Measurements from ENCODE around the gene SP2. TPM values are rescaled to one million over a fixed set of nuclear protein-coding genes. Genes with fewer than 3 reads are reported as not detected.

The SP2 gene
- total and polyA plus RNA-seq, 2 donors from 2014 or later: 9.0 to 23.6 TPM

GRCh38 chr17:47973541-47973940 is 77.5 kb downstream of the SP2 start:
- DNase-seq: peak in 1 of 5 donors; percentile 22
- no peaks in the 10 kb centered on the region for H3K9me3 ChIP-seq (ENCODE audit: control insufficient read depth in 2 of 3, insufficient read depth in 1 of 3, low read length in 3 of 3)
- FAIRE-seq: no peak
- intact Hi-C loops (cut with DNase I): no loop called here
- TF ChIP-seq CTCF (IDR thresholded peaks at IDR 0.05; ENCODE audit: borderline replicate concordance, extremely low read depth, insufficient read depth): no peak
- H3K27ac ChIP-seq (ENCODE audit: low read depth in 2 of 2, low read length in 2 of 2): no peak overlapping the region
- no peak overlapping the region for H3K9ac ChIP-seq (ENCODE audit: low read length in 3 of 3)
- no peak overlapping the region for H3K4me3 ChIP-seq (ENCODE audit: low read length in 3 of 3)
- peaks cover 4 to 23% (median 18%) of the 10 kb centered on the region in 3 donors for H3K36me3 ChIP-seq (ENCODE audit: control insufficient read depth in 2 of 3, insufficient read depth in 3 of 3, low read length in 3 of 3)
- peaks cover 0 to 10% (median 5%) of the 10 kb centered on the region in 3 donors for H3K4me1 ChIP-seq (ENCODE audit: control insufficient read depth in 2 of 3, insufficient read depth in 2 of 3, low read depth in 1 of 3, low read length in 3 of 3)
- no peaks in the 10 kb centered on the region for H3K27me3 ChIP-seq (ENCODE audit: control insufficient read depth, insufficient read depth, low read length)

- Histone ChIP-seq H3K27ac (ENCODE audit: low read depth in 2 of 2, low read length in 2 of 2) (no peak overlapping the region), H3K36me3 (ENCODE audit: control insufficient read depth in 2 of 3, insufficient read depth in 3 of 3, low read length in 3 of 3) (peaks cover 12 to 34% (median 31%) of the 10 kb centered on the region in 3 donors), H3K9ac (ENCODE audit: low read length in 3 of 3) (no peak overlapping the region), H3K27me3 (ENCODE audit: control insufficient read depth, insufficient read depth, low read length) (no peaks in the 10 kb centered on the region), H3K4me3 (ENCODE audit: low read length in 3 of 3) (no peak overlapping the region), H3K4me1 (ENCODE audit: control insufficient read depth in 2 of 3, insufficient read depth in 2 of 3, low read depth in 1 of 3, low read length in 3 of 3) (peaks cover 0 to 8% (median 2%) of the 10 kb centered on the region in 3 donors), H3K9me3 (ENCODE audit: control insufficient read depth in 2 of 3, insufficient read depth in 1 of 3, low read length in 3 of 3) (no peaks in the 10 kb centered on the region)
- intact Hi-C loops (cut with DNase I): no loop called here
- no peak for TF ChIP-seq CTCF (IDR thresholded peaks at IDR 0.05; ENCODE audit: borderline replicate concordance, extremely low read depth, insufficient read depth)
- DNase-seq (no peak), FAIRE-seq (no peak)
Measured at GRCh38 chr17:47975189-47975822, 79.3 kb downstream of the SP2 start.

- DNase-seq (no peak), FAIRE-seq (no peak)
- no peak overlapping the region for H3K4me3 ChIP-seq (ENCODE audit: low read length in 3 of 3)
- H3K9ac ChIP-seq (ENCODE audit: low read length in 3 of 3): no peak overlapping the region
- intact Hi-C loops (cut with DNase I): no loop called here
- H3K27ac ChIP-seq (ENCODE audit: low read depth in 2 of 2, low read length in 2 of 2): no peak overlapping the region
- TF ChIP-seq CTCF (IDR thresholded peaks at IDR 0.05; ENCODE audit: borderline replicate concordance, extremely low read depth, insufficient read depth): no peak
- no peaks in the 10 kb centered on the region for H3K27me3 ChIP-seq (ENCODE audit: control insufficient read depth, insufficient read depth, low read length)
- peaks cover 12 to 38% (median 36%) of the 10 kb centered on the region in 3 donors for H3K36me3 ChIP-seq (ENCODE audit: control insufficient read depth in 2 of 3, insufficient read depth in 3 of 3, low read length in 3 of 3)
- H3K4me1 ChIP-seq (ENCODE audit: control insufficient read depth in 2 of 3, insufficient read depth in 2 of 3, low read depth in 1 of 3, low read length in 3 of 3): peaks cover 0 to 5% (median 0%) of the 10 kb centered on the region in 3 donors
- H3K9me3 ChIP-seq (ENCODE audit: control insufficient read depth in 2 of 3, insufficient read depth in 1 of 3, low read length in 3 of 3): no peaks in the 10 kb centered on the region
Measured at GRCh38 chr17:47975823-47976205, 79.8 kb downstream of the SP2 start.

Measured in kidney (tissue), 14 donors.